B cell (primary cell): ENCODE results near the gene SNX11. TPM values are rescaled to one million over a fixed set of nuclear protein-coding genes. Genes with fewer than 3 reads are reported as not detected.
A peak's percentile ranks its signal among the peaks of the same experiment; 100 is the strongest.

Source experiments
- ATAC-seq: fragments of 200-7000 bp; cut with Tn5 transposase; one replicate; pipeline ENCODE4 v1.10.0; 2021; ENCODE audit warnings: low read depth, mild to moderate bottlenecking, moderate number of reproducible peaks, moderate library complexity
- CTCF ChIA-PET: fragments of 350-600 bp; sonication (Branson Sonifier 250); formaldehyde crosslinking; loops from one replicate; lab custom pipeline; 2021; ENCODE audit warnings: antibody characterized with exemption, inconsistent platforms; lab: Charles Lee
- POLR2A ChIA-PET: fragments of 350-600 bp; sonication (Branson Sonifier 250); formaldehyde crosslinking; loops from one replicate; lab custom pipeline; 2021; ENCODE audit warnings: antibody characterized with exemption; lab: Charles Lee
- DNase-seq: peaks from one replicate; pipeline ENCODE4 v3.0.0; 2013
- H2AFZ ChIP-seq: 2 replicates; pipeline ENCODE4 v1.6.1; 2012; ENCODE audit warnings: mild to moderate bottlenecking, low read depth, low read length; ENCODE audit not compliant: insufficient read depth, poor library complexity, severe bottlenecking
- H3K27ac ChIP-seq, 2 donors: 1 replicate in 1 of 2; 2 replicates in 1 of 2; pipeline ENCODE4 v1.5.1; 2012 to 2013; ENCODE audit warnings: low read length in 2 of 2, mild to moderate bottlenecking in 2 of 2, moderate library complexity in 1 of 2
- H3K27me3 ChIP-seq, 4 experiments: fragments of 200-600 bp in 1 of 4; sonication (generic) in 1 of 4; replicated peaks in 1 of 4; 1 replicate in 2 of 4; 2 replicates in 2 of 4; pipeline versions ENCODE4 v1.6.1 to v1.7.0; 2013 to 2016; ENCODE audit warnings: low read length in 3 of 4, mild to moderate bottlenecking in 2 of 4, mixed read lengths in 1 of 4, moderate library complexity in 1 of 4; ENCODE audit not compliant: insufficient read depth in 4 of 4, control insufficient read depth in 3 of 4; ENCODE audit errors: control extremely low read depth in 1 of 4
- H3K36me3 ChIP-seq, 2 experiments: replicated peaks in 1 of 2; 1 replicate in 1 of 2; 2 replicates in 1 of 2; pipeline versions ENCODE4 v1.6.1 to v1.7.1; 2013; ENCODE audit warnings: low read length in 1 of 2; ENCODE audit not compliant: insufficient read depth in 2 of 2, control insufficient read depth in 1 of 2; ENCODE audit errors: control extremely low read depth in 1 of 2, extremely low read depth in 1 of 2
- H3K4me1 ChIP-seq, 2 donors: fragments of 200-600 bp in 1 of 2; sonication (generic) in 1 of 2; 1 replicate in 1 of 2; 2 replicates in 1 of 2; pipeline versions ENCODE4 v1.5.1 to v1.6.1; 2013 to 2017; ENCODE audit warnings: low read length in 2 of 2; ENCODE audit not compliant: control insufficient read depth in 2 of 2, insufficient read depth in 2 of 2
- H3K4me2 ChIP-seq: replicated peaks from 2 replicates; pipeline ENCODE3; 2012; ENCODE audit warnings: mild to moderate bottlenecking, low read depth, low read length; ENCODE audit not compliant: poor library complexity, severe bottlenecking
- H3K4me3 ChIP-seq, 5 experiments: fragments of 200-600 bp in 1 of 5; sonication (generic) in 1 of 5; 1 replicate in 3 of 5; 2 replicates in 2 of 5; pipeline versions ENCODE4 v1.5.1 to v1.7.0; 2011 to 2016; ENCODE audit warnings: low read length in 4 of 5, mild to moderate bottlenecking in 4 of 5, low read depth in 2 of 5, control low read depth in 1 of 5, moderate library complexity in 1 of 5; ENCODE audit not compliant: insufficient read depth in 1 of 5; ENCODE audit errors: control extremely low read depth in 1 of 5, extremely low read depth in 1 of 5
- H3K79me2 ChIP-seq: fragments of 200-600 bp; sonication (generic); one replicate; pipeline ENCODE4 v1.6.0; 2016; ENCODE audit warnings: low read length; ENCODE audit not compliant: control insufficient read depth, insufficient read depth
- H3K9ac ChIP-seq: fragments of 200-600 bp; sonication (generic); 2 replicates; pipeline ENCODE4 v1.6.1; 2017; ENCODE audit warnings: mild to moderate bottlenecking, low read length, moderate library complexity
- H3K9me3 ChIP-seq, 3 donors: one replicate each; pipeline versions ENCODE4 v1.6.1 to v1.7.1; 2013; ENCODE audit warnings: low read length in 2 of 3; ENCODE audit not compliant: control insufficient read depth in 2 of 3, insufficient read depth in 1 of 3; ENCODE audit errors: control extremely low read depth in 1 of 3
- H4K20me1 ChIP-seq: 2 replicates; pipeline ENCODE4 v1.6.0; 2012; ENCODE audit warnings: mild to moderate bottlenecking, low read length; ENCODE audit not compliant: insufficient read depth, control insufficient read depth, poor library complexity, severe bottlenecking
- H3K27ac Mint-ChIP-seq: one replicate; pipeline ENCODE4 v1.8.0; 2021; ENCODE audit warnings: mixed read lengths
- H3K27me3 Mint-ChIP-seq: one replicate; pipeline ENCODE4 v1.8.0; 2021; ENCODE audit warnings: mixed read lengths
- H3K4me1 Mint-ChIP-seq: one replicate; pipeline ENCODE4 v1.8.0; 2021; ENCODE audit warnings: mixed read lengths
- H3K4me3 Mint-ChIP-seq: one replicate; pipeline ENCODE4 v1.8.0; 2021; ENCODE audit warnings: mixed read lengths
- H3K9me3 Mint-ChIP-seq: one replicate; pipeline ENCODE4 v1.8.0; 2022; ENCODE audit warnings: mixed read lengths; ENCODE audit not compliant: insufficient read depth
- CTCF ChIP-seq: fragments of 200-600 bp; IDR thresholded peaks from one replicate; pipeline ENCODE4 v1.8.0; 2022; ENCODE audit warnings: antibody characterized with exemption, mild to moderate bottlenecking
- EZH2 ChIP-seq: IDR thresholded peaks from 2 replicates; pipeline ENCODE4 v1.6.1; 2012; ENCODE audit warnings: borderline replicate concordance, low read depth, mild to moderate bottlenecking, moderate library complexity, low read length; ENCODE audit not compliant: insufficient read depth, poor library complexity, severe bottlenecking
- WGBS: methylation state at CpG from one replicate; pipeline ENCODE4 v1.1.5; 2013; ENCODE audit warnings: missing lambda C conversion rate; ENCODE audit not compliant: insufficient coverage; 5-methylcytosine and 5-hydroxymethylcytosine counted together
- intact Hi-C: fragments of 100-400 bp; cut with micrococcal nuclease; formaldehyde crosslinking; loops from one replicate; pipeline ENCODE4 v1.10.0; 2022
- polyA plus RNA-seq: library from polyadenylated mRNA; depleted of rRNA; stranded (reverse); fragments of >200 nt; gene quantifications from 2 replicates; pipeline ENCODE4 v1.2.3, GENCODE V29; 2012
- total RNA-seq, 2 donors: library from RNA; stranded (reverse); fragments of 120-200 nt in 1 of 2; gene quantifications; 1 replicate in 1 of 2; 2 replicates in 1 of 2; pipeline versions ENCODE4 v1.2.3 to v1.2.4, GENCODE V29; 2013 to 2022

The SNX11 gene
- total and polyA plus RNA-seq, 2 donors (not counting 1 experiment from before 2014, with no cell fraction given) = 25.6 to 42.0 TPM

- Histone ChIP-seq H3K27ac (peak overlapping the region; percentile 67 to 96), H3K4me1 (peaks cover 61 to 77% of the 10 kb centered on the region in 2 donors), H3K4me2 (peak overlapping the region; percentile 70), H3K9ac (peak overlapping the region; percentile 38), H2AFZ (no peak overlapping the region), H3K27me3 (no peaks in the 10 kb centered on the region), H3K79me2 (peaks cover 74% of the 10 kb centered on the region), H4K20me1 (no peaks in the 10 kb centered on the region), H3K9me3 (no peaks in the 10 kb centered on the region), H3K36me3 (peaks cover 0 to 11% of the 10 kb centered on the region in 2 experiments), H3K4me3 (peak overlapping the region in 1 of 5 experiments; percentile 4)
- no peak for ATAC-seq
- peak; percentile 47 for DNase-seq
- 54% methylated on average over 9 of the region's 9 CpGs for WGBS
- TF ChIP-seq CTCF (no peak), EZH2 (no peak)
- no peaks in the 10 kb centered on the region for H3K9me3 Mint-ChIP-seq
- POLR2A ChIA-PET = interaction anchor here (1.5 kb wide), 1 partner anchor 10 kb away, joined by 8 read pairs; the partner anchor contains the start of gene CBX1
- CTCF ChIA-PET = interaction anchor here (0.6 to 4.9 kb wide), 13 partner anchors 8 to 132 kb away, joined by 3 to 41 read pairs (median 6); partner anchors contain the start of gene CBX1
- intact Hi-C loops = loop anchor here (1.0 to 2.0 kb wide), 2 partner anchors 9 to 20 kb away; partner anchors contain the start of gene CBX1
- H3K4me3 Mint-ChIP-seq = peak overlapping the region; percentile 91
- H3K27me3 Mint-ChIP-seq = no peaks in the 10 kb centered on the region
- peak overlapping the region; percentile 96 for H3K27ac Mint-ChIP-seq
- peaks cover 58% of the 10 kb centered on the region for H3K4me1 Mint-ChIP-seq
Measured at GRCh38 chr17:48110761-48111160, 3.2 kb downstream of the SNX11 start.

GRCh38 chr17:48111937-48112241 lies 4.3 kb downstream of the SNX11 start:
- WGBS = no CpG with 5 or more reads among the region's 2 CpGs
- no peak for ATAC-seq
- H3K27ac Mint-ChIP-seq = peak overlapping the region; percentile 96
- H3K9me3 Mint-ChIP-seq = no peaks in the 10 kb centered on the region
- peaks cover 84% of the 10 kb centered on the region for H3K79me2 ChIP-seq
- peaks cover 0 to 14% of the 10 kb centered on the region in 2 experiments for H3K36me3 ChIP-seq
- H3K27me3 Mint-ChIP-seq = no peaks in the 10 kb centered on the region
- intact Hi-C loops = loop anchor here (1.0 to 2.0 kb wide), 2 partner anchors 11 to 19 kb away; partner anchors contain the start of gene CBX1
- no peak for DNase-seq
- H3K4me3 Mint-ChIP-seq = peak overlapping the region; percentile 91
- peaks cover 55 to 68% of the 10 kb centered on the region in 2 donors for H3K4me1 ChIP-seq
- peak overlapping the region; percentile 70 for H3K4me2 ChIP-seq
- peaks cover 56% of the 10 kb centered on the region for H3K4me1 Mint-ChIP-seq
- TF ChIP-seq CTCF = no peak
- TF ChIP-seq EZH2 = no peak
- H3K27me3 ChIP-seq = no peaks in the 10 kb centered on the region
- peak overlapping the region; percentile 47 for H3K9ac ChIP-seq
- ChIA-PET POLR2A (interaction anchor here (0.6 to 1.5 kb wide), 5 partner anchors 11 to 1147 kb away, joined by 3 to 11 read pairs (median 8); partner anchors contain the start of gene CBX1), CTCF (interaction anchor here (1.2 to 4.9 kb wide), 14 partner anchors 9 to 133 kb away, joined by 3 to 41 read pairs (median 8); partner anchors contain the start of gene CBX1)
- H3K9me3 ChIP-seq = no peaks in the 10 kb centered on the region
- no peak overlapping the region for H2AFZ ChIP-seq
- no peaks in the 10 kb centered on the region for H4K20me1 ChIP-seq
- peak overlapping the region in 4 of 5 experiments; percentile 1 to 46 (median 41) for H3K4me3 ChIP-seq
- H3K27ac ChIP-seq = peak overlapping the region; percentile 67 to 96
